GM12878 (cell line): ENCODE data around the gene SP6.

Experiments
- FOXK2 ChIP-seq: fragments of 450-650 bp; IDR thresholded peaks from 2 replicates; pipeline ENCODE4 v1.6.1; 2017; ENCODE audit warnings: mild to moderate bottlenecking, moderate library complexity
- JUND ChIP-seq: IDR thresholded peaks from 2 replicates; pipeline ENCODE4 v1.6.1; 2012; ENCODE audit warnings: low read depth, mild to moderate bottlenecking, low read length, improper control_type of control experiment, moderate library complexity
- TBL1XR1 ChIP-seq: IDR thresholded peaks from 2 replicates; pipeline ENCODE4 v1.6.1; 2012; ENCODE audit warnings: low read depth, low read length, improper control_type of control experiment
- TF ChIP-seq, protein P1 (sequence below), 3 experiments: IDR thresholded peaks in 2 of 3; conservative IDR thresholded peaks in 1 of 3; 2 replicates each; pipeline ENCODE4 v1.5.1; 2011; ENCODE audit warnings: low read depth in 3 of 3, low read length in 3 of 3, mild to moderate bottlenecking in 3 of 3, control low read depth in 2 of 3, moderate library complexity in 2 of 3, inconsistent platforms in 1 of 3, mixed read lengths in 1 of 3; ENCODE audit not compliant: control insufficient read depth in 2 of 3, insufficient read depth in 1 of 3; ENCODE audit errors: extremely low read depth in 1 of 3

DNA sequence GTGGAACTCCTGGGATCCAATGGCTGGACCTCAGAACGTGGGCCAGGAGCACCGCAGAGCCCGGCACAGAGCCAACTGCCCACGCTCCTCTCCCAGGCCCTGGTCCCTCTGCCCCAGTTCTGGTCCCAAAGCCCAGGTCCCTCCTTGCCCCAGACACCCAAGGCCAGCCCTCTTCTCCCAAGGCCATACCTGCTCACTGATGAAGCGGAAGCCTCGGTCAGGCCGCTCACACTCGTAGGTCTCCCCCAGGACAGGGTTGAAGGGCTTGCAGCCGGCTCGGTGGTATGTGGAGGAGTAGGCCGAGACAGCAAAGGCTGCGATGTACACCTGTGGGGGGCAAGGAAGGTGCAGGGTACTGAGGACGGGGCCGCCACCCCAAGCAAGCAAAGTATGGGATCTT is 37.9 kb downstream of the SP6 start:
- TF ChIP-seq TBL1XR1 (no peak), JUND (no peak), FOXK2 (no peak)
- TF ChIP-seq, protein P1, sequence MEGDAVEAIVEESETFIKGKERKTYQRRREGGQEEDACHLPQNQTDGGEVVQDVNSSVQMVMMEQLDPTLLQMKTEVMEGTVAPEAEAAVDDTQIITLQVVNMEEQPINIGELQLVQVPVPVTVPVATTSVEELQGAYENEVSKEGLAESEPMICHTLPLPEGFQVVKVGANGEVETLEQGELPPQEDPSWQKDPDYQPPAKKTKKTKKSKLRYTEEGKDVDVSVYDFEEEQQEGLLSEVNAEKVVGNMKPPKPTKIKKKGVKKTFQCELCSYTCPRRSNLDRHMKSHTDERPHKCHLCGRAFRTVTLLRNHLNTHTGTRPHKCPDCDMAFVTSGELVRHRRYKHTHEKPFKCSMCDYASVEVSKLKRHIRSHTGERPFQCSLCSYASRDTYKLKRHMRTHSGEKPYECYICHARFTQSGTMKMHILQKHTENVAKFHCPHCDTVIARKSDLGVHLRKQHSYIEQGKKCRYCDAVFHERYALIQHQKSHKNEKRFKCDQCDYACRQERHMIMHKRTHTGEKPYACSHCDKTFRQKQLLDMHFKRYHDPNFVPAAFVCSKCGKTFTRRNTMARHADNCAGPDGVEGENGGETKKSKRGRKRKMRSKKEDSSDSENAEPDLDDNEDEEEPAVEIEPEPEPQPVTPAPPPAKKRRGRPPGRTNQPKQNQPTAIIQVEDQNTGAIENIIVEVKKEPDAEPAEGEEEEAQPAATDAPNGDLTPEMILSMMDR (IDR thresholded peaks at IDR 0.05 in 2 of 3, conservative IDR thresholded peaks at IDR 0.05 in 1 of 3; ENCODE audit: control insufficient read depth in 2 of 3, extremely low read depth in 1 of 3, insufficient read depth in 1 of 3, low read depth in 3 of 3, low read length in 3 of 3), result no peak
